Neural crest cell (in vitro differentiated cells): ENCODE data around the gene GEMIN2. TPM values are rescaled to one million over a fixed set of nuclear protein-coding genes. Genes with fewer than 3 reads are reported as not detected.

Experiments used
- DNase-seq: peaks from one replicate; pipeline ENCODE4 v3.0.0; 2021; ENCODE audit warnings: low read depth, mixed read lengths, low spot score
- H3K27ac Mint-ChIP-seq: one replicate; pipeline ENCODE4 v1.8.0; 2021; ENCODE audit warnings: mild to moderate bottlenecking, mixed read lengths; ENCODE audit not compliant: unreplicated experiment
- H3K27me3 Mint-ChIP-seq: 2 replicates; pipeline ENCODE4 v1.8.0; 2021; ENCODE audit warnings: low read depth, mild to moderate bottlenecking, mixed read lengths
- H3K36me3 Mint-ChIP-seq: 2 replicates; pipeline ENCODE4 v1.8.0; 2021; ENCODE audit warnings: low read depth, mild to moderate bottlenecking, mixed read lengths
- H3K4me1 Mint-ChIP-seq: 2 replicates; pipeline ENCODE4 v1.8.0; 2021; ENCODE audit warnings: mixed read lengths
- H3K4me3 Mint-ChIP-seq: one replicate; pipeline ENCODE4 v1.8.0; 2021; ENCODE audit warnings: mild to moderate bottlenecking, mixed read lengths
- H3K9me3 Mint-ChIP-seq: 2 replicates; pipeline ENCODE4 v1.8.0; 2021; ENCODE audit warnings: mixed read lengths
- CTCF ChIP-seq: fragments of 200-600 bp; sonication (generic); conservative IDR thresholded peaks from 2 replicates; pipeline ENCODE4 v1.5.0; 2021; ENCODE audit warnings: antibody characterized with exemption, mild to moderate bottlenecking
- total RNA-seq: library from RNA; stranded (reverse); gene quantifications from 2 replicates; pipeline ENCODE4 v1.2.1, GENCODE V29; 2021

GEMIN2 gene
- total RNA-seq, 1 donor from 2014 or later, result 37.9 TPM

GRCh38 chr14:39175445-39176262 lies 61.5 kb downstream of the GEMIN2 start:
- Mint-ChIP-seq H3K9me3 (no peaks in the 10 kb centered on the region), H3K27me3 (peaks cover 4% of the 10 kb centered on the region), H3K36me3 (peaks cover 22% of the 10 kb centered on the region), H3K4me1 (peaks cover 41% of the 10 kb centered on the region), H3K27ac (peak overlapping the region; percentile 100), H3K4me3 (peak overlapping the region; percentile 99)
- peak; percentile 48 for DNase-seq
- no peak for TF ChIP-seq CTCF

GRCh38 chr14:39176263-39177167 lies 62.4 kb downstream of the GEMIN2 start:
- Mint-ChIP-seq H3K27me3 (peaks cover 4% of the 10 kb centered on the region), H3K4me1 (peaks cover 36% of the 10 kb centered on the region), H3K4me3 (peak overlapping the region; percentile 99), H3K27ac (peak overlapping the region; percentile 100), H3K36me3 (peaks cover 22% of the 10 kb centered on the region), H3K9me3 (no peaks in the 10 kb centered on the region)
- DNase-seq, result no peak
- TF ChIP-seq CTCF, result no peak

GRCh38 chr14:39177168-39177545 lies 63.0 kb downstream of the GEMIN2 start:
- Mint-ChIP-seq H3K4me3 (peak overlapping the region; percentile 77), H3K27ac (peak overlapping the region; percentile 60), H3K4me1 (peaks cover 36% of the 10 kb centered on the region), H3K9me3 (no peaks in the 10 kb centered on the region), H3K27me3 (peaks cover 4% of the 10 kb centered on the region), H3K36me3 (peaks cover 22% of the 10 kb centered on the region)
- no peak for DNase-seq
- no peak for TF ChIP-seq CTCF

GRCh38 chr14:39179042-39179441 lies 64.9 kb downstream of the GEMIN2 start:
- peaks cover 29% of the 10 kb centered on the region for H3K36me3 Mint-ChIP-seq
- H3K4me3 Mint-ChIP-seq, result peak overlapping the region; percentile 28
- peaks cover 38% of the 10 kb centered on the region for H3K4me1 Mint-ChIP-seq
- no peak overlapping the region for H3K27ac Mint-ChIP-seq
- H3K27me3 Mint-ChIP-seq, result peaks cover 4% of the 10 kb centered on the region
- no peak for DNase-seq
- no peaks in the 10 kb centered on the region for H3K9me3 Mint-ChIP-seq
- TF ChIP-seq CTCF, result no peak

- no peak for DNase-seq
- Mint-ChIP-seq H3K9me3 (no peaks in the 10 kb centered on the region), H3K36me3 (peaks cover 34% of the 10 kb centered on the region), H3K27ac (no peak overlapping the region), H3K27me3 (no peaks in the 10 kb centered on the region), H3K4me1 (peaks cover 27% of the 10 kb centered on the region), H3K4me3 (no peak overlapping the region)
- no peak for TF ChIP-seq CTCF
These were observed 66.4 kb downstream of the GEMIN2 start for GRCh38 chr14:39180553-39180952.
